Islet of Langerhans (tissue), 1 donor: Measurements from ENCODE around the gene C1QTNF8.
"Not testable (repeated sequence)": the region's sequence is repeated elsewhere in the genome, so short reads cannot be mapped to it uniquely, and the experiment has no call there.

ENCODE experiments used
- FAIRE-seq: peaks from one replicate; lab custom pipeline; 2011; peaks lifted over from hg19 to GRCh38; lab: Jason Lieb, UNC

C1QTNF8 gene

DNA sequence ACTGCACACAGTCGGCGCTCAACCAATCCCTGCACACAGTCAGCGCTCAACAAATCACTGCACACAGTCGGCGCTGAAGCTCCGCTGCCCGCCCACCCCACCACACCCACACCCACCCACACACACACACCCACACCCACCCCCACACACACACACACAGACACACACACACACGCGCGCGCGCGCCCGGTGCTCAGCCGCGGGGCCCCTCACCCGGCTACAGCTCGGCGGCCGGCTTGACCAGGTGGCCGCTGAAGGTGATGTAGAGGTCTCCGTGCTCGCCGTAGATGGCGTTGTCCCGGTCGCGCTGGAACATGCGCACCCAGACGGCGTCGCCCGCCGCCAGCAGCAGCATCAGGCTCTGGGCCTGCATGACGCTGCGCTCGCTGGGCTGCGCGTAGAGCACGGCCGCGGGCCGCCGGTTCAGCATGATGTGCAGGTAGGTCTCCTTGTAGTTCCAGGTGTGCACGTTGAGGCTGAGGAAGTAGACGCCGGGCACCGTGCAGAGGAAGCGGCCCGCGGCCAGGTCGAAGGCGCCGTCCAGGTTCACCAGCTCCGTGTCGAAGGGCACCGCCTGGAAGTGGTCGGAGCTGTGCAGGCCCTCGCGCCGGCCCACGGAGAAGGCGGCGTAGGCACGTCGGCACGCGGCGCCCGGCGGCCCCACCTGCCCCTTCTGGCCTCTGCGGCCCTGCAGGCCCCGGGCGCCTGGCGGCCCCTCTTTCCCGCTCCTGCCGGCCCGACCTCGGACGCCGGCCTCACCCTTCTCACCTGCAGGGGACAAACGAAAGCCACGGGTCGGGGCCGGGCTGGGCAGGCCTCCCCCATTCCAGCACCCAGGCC is 2.5 kb downstream of the C1QTNF8 start:
- FAIRE-seq = no peak

DNA sequence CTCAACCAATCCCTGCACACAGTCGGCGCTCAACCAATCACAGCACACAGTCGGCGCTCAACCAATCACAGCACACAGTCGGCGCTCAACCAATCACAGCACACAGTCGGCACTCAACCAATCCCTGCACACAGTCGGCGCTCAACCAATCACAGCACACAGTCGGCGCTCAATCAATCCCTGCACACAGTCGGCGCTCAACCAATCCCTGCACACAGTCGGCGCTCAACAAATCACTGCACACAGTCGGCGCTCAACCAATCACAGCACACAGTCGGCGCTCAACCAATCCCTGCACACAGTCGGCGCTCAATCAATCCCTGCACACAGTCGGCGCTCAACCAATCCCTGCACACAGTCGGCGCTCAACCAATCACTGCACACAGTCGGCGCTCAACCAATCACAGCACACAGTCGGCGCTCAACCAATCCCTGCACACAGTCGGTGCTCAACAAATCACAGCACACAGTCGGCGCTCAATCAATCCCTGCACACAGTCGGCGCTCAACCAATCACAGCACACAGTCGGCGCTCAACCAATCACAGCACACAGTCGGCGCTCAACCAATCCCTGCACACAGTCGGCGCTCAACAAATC is 3.3 kb downstream of the C1QTNF8 start:
- not testable (repeated sequence) for FAIRE-seq

- no peak for FAIRE-seq
Measured at GRCh38 chr16:1091992-1092552, 4.0 kb downstream of the C1QTNF8 start.

DNA sequence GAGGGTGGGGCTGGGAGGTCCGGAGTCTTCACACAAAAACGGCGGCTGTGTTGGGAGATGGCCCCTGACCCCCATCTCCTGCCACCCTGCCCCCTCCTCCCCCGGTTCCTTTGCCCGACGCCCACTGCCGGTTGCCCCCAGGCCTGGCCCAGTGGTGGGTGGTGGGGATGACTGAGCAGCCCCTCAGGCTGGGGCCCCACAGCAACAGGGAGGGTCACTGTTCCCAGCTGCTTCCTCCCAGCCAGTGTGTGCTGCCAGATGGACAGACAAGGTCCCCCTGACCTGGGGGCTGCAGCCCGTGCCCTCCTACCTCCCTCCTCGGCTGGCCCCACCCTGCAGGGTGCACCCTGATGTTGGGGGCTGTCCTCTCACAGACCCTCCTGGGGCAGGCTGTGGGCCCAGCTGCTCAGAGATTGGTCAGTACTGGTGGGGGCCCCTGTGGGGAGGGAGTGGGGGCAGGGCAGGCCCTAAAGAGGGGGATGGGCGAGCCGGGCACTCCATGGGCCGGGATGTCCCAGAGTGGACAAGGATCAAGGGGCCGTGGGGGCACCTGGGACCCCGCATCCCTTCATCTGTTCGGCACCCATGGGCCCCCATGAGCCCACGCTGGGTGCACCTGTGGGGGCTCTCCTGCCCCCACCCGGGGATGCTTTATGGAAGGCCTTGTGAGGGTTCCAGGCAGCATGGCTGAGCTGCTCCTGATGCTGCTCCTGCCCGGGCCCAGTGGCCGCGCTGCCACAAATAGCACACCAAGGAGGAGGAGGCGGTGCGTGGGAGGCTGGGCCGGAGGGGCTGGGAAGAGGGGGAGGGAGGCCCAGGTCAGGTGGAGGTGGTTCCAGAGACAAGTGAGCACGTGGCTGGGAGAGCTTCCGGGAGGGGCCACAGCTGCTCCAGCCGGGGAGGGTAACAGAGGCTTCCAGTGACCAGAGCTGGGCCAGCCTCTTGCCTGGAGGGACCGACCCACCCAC is 5.1 kb downstream of the C1QTNF8 start:
- no peak for FAIRE-seq

- no peak for FAIRE-seq
Measured at GRCh38 chr16:1089822-1090619, 6.0 kb downstream of the C1QTNF8 start.

DNA sequence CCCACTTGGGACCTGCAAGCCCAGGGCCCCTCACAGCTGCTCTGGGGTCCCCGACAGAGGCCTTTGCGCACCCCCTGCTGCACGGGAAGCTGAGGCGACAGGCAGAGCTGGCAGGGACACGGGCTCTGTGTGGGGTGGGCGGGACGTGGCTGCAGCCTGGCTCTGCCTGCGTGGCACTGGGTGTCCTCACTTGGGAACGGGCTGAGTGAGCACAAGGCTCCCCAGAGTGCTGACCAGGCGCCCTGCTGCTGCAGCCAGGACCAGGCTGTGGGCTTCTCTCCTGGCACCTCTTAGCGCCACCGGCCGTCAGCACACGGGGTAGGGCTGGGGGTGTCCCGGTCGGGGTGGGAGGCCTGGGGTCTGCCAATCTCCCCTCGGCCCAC is 6.6 kb downstream of the C1QTNF8 start:
- FAIRE-seq = no peak

DNA sequence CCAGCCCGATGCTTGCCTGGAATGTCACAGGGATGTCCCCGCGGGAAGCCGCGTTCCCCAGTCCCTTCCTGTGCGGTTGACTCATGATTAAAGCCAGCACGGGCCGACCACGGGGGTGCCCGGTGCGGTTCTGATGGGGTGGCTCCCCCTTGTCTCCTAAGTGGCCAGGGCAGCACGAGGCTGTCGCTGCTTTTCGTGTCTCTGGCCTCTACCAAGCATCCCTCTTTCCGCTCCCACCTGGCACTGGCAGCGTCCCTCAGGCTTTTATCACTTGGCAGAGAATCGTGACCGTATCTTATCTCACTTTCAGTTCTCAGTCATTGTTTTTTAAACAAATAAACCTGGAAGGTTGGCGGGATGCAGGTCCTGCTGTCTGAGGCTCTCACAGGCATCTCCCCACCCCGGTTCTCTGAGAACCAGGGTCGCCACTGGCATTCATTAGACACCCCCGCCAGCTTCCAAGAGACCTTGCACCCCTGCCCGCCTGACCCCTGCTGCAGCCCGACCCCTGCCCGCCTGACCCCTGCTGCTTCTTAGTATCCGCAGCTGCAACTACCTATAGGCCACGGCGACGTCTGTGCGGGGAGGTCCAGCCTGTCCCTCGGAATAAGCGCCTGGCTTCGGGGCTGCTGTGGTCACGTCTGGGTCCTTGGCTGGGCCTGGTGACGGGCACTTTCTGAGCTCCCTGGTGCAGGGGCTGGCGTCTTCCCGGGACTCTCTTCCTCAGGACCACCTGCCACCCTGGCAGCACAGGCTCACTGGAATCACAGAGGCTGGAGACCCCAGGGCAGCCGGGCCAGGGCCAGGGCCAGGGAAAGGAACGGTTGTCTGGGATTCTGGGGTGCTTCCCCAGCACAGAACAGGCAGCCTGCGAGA is 7.5 kb downstream of the C1QTNF8 start:
- FAIRE-seq = no peak

DNA sequence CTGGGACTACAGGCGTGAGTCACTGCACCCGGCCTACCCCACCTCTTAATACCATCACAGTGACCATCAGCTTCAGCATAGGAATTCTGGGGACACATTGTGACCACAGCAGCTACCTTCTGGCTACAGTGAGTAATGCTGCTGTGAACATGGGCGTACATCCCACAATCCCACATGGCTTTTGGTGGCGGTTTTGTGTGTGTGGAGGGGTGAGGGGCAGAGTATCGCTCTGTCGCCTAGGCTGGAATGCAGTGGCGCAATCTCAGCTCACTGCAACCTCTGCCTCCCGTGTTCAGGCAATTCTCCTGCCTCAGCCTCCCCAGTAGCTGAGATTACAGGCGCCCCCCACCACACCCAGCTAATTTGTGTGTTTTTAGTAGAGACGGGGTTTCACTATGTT is 9.6 kb downstream of the C1QTNF8 start:
- not testable (repeated sequence) for FAIRE-seq

DNA sequence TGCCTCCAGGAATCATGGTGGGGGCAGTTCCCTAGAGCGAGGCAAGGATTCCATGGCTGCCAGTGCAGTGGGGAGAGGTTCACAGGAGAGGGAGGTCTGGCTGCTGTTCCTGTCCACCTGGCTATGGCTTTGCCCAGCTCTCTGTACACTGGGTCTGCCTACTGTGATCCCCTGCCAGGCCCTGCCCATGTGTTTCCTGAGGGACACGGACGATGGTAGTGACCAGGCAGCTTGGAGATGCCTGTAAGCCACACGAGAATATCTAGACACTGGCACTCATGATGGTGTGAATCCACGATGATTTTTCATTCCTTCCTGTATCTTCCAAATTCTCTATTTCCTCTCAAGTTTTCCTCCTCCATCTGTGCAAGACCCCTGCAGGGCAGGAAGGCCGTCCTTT is 11.1 kb downstream of the C1QTNF8 start:
- FAIRE-seq = no peak

DNA sequence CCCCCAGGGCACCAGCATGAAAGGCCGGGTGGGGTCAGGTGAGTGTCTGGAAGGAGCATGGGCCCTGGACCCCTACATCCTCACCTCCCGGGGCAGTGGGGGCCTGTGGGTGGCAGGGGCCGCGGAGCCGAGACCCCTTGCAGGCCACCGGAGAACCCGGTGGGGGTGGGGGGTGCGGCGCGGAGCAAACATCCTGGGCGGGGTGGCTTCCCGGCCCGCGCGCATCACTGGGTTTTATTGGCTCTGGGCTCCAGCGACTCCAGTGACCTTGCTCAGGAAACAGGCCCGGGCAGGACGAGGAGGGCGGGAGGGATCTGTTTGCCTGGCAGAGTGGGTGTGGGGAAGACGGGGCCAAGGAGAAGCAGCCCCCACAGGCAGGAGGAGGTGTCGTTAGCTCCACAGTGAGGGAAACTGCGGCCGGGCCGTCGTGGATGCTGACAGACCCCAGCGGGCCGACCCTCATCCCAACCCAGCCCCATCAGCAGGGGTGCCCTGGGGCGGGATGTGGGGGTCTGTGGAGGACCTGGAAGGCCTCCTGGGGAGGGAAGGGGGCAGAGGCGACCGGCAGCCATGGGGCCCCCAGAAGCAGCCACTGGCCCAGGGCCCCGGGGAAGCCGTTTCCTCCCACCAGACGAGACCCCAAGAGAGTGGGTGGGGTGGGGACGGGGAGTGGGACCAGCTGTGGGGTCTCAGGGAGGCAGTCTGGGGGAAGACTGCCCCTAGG is 12.9 kb downstream of the C1QTNF8 start:
- FAIRE-seq = no peak

GRCh38 chr16:1082266-1082951 is 13.6 kb downstream of the C1QTNF8 start:
- no peak for FAIRE-seq

DNA sequence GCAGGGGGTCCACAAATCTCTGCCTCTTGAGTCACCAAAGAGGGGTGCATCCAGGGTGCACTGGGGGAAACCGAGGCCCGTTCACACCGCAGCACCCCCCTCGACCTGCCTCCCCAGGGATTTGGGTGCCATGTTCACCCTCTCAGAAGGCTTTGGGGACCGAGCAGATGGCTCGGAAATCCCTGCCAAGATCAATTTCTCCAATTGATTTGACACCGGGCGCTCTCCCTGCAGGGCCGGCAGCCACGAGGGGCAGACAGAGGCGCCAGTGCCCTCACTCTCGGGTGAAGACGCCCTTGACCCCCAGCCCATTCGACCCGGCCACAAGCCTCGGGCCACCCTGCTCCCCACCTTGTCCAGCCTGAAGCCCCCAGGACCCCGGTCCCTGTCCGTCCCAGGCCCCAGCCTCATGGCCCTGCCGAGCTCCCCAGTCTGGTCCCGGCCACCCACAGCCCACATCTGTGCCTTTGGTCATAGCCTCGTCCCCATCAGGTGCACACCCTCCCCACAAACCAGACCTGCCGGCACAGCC is 14.2 kb downstream of the C1QTNF8 start:
- FAIRE-seq = no peak

- no peak for FAIRE-seq
Measured at GRCh38 chr16:1080801-1081733, 15.0 kb downstream of the C1QTNF8 start.

GRCh38 chr16:1079786-1080525 is 16.1 kb downstream of the C1QTNF8 start:
- FAIRE-seq = no peak

DNA sequence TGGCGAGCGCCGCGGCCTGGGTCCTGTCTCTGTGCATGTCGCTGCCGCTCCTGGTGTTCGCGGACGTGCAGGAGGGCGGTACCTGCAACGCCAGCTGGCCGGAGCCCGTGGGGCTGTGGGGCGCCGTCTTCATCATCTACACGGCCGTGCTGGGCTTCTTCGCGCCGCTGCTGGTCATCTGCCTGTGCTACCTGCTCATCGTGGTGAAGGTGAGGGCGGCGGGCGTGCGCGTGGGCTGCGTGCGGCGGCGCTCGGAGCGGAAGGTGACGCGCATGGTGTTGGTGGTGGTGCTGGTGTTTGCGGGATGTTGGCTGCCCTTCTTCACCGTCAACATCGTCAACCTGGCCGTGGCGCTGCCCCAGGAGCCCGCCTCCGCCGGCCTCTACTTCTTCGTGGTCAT is 16.7 kb downstream of the C1QTNF8 start:
- FAIRE-seq = no peak

- no peak for FAIRE-seq
Measured at GRCh38 chr16:1078579-1079021, 17.4 kb downstream of the C1QTNF8 start.
